H1 (cell line): ENCODE results near the gene ZSWIM2.

Experiments used
- CEBPB ChIP-seq: IDR thresholded peaks from 2 replicates; pipeline ENCODE4 v1.6.1; 2012; ENCODE audit warnings: low read depth, low read length
- POLR2AphosphoS5 ChIP-seq: IDR thresholded peaks from 2 replicates; pipeline ENCODE4 v1.6.1; 2011; ENCODE audit warnings: low read depth, low read length
- RXRA ChIP-seq: IDR thresholded peaks from 2 replicates; pipeline ENCODE4 v1.6.1; 2011; ENCODE audit warnings: low read depth, mild to moderate bottlenecking, low read length, moderate library complexity; ENCODE audit not compliant: insufficient read depth
- TF ChIP-seq, protein P1 (sequence below), 3 experiments: IDR thresholded peaks; 1 replicate in 2 of 3; 2 replicates in 1 of 3; pipeline versions ENCODE4 v1.5.1 to v1.6.1; 2011; ENCODE audit warnings: low read length in 3 of 3, mild to moderate bottlenecking in 3 of 3, inconsistent platforms in 2 of 3, low read depth in 1 of 3, moderate library complexity in 1 of 3; ENCODE audit not compliant: insufficient read depth in 1 of 3; ENCODE audit errors: control extremely low read depth in 1 of 3

DNA sequence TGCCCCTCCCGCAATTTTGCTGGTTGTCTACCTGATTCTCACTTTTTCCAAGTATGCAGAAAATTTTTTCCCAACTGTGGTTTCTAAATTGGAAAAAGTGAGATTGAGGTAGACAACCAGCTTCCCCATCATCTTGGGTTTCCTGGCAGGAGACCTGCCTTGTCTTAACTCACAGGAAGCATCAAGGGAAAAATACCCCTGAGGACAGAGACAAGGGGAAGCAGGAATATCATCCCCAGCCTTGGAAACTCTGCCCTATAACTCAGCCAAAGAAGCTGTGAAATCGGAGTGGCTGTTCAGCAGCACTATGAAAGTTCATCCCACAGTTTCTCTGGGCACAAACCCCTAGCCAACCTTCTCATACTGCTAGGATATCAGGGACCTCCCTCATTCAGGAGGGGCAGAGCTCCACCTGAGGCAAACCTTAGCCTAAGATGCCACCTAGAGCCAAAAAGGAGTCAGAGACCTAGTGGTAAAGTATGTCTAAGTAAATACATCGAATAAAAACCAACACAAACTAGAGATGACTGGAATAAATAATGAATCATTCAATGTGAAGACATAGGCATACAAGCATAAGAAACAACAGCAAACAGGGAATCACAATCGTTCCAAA, 68.2 kb downstream of the ZSWIM2 start:
- TF ChIP-seq, protein P1, sequence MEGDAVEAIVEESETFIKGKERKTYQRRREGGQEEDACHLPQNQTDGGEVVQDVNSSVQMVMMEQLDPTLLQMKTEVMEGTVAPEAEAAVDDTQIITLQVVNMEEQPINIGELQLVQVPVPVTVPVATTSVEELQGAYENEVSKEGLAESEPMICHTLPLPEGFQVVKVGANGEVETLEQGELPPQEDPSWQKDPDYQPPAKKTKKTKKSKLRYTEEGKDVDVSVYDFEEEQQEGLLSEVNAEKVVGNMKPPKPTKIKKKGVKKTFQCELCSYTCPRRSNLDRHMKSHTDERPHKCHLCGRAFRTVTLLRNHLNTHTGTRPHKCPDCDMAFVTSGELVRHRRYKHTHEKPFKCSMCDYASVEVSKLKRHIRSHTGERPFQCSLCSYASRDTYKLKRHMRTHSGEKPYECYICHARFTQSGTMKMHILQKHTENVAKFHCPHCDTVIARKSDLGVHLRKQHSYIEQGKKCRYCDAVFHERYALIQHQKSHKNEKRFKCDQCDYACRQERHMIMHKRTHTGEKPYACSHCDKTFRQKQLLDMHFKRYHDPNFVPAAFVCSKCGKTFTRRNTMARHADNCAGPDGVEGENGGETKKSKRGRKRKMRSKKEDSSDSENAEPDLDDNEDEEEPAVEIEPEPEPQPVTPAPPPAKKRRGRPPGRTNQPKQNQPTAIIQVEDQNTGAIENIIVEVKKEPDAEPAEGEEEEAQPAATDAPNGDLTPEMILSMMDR (IDR thresholded peaks at IDR 0.05; ENCODE audit: control extremely low read depth in 1 of 3, insufficient read depth in 1 of 3, low read depth in 1 of 3, low read length in 3 of 3): peak; percentile 26 to 85 (median 81)
- TF ChIP-seq POLR2AphosphoS5 (no peak), CEBPB (no peak), RXRA (no peak)
